Measurements from ENCODE around the gene CDK5.

GRCh38 chr7:151019130-151019447 is 38.6 kb downstream of the CDK5 start:
- TF ChIP-seq FOXM1 (IDR thresholded peaks at IDR 0.05; ENCODE audit: low read depth, low read length) (no peak), RAD21 (IDR thresholded peaks at IDR 0.05; ENCODE audit: insufficient read depth, low read depth, low read length) (no peak), POLR2A (IDR thresholded peaks at IDR 0.05; ENCODE audit: low read depth, low read length) (no peak), PBX3 (IDR thresholded peaks at IDR 0.05; ENCODE audit: insufficient replicate concordance, low read depth, low read length) (no peak), SIN3A (IDR thresholded peaks at IDR 0.05; ENCODE audit: low read depth, low read length) (no peak), CTCF (IDR thresholded peaks at IDR 0.05 in 2 of 3, conservative IDR thresholded peaks at IDR 0.05 in 1 of 3; ENCODE audit: control insufficient read depth in 2 of 3, extremely low read depth in 1 of 3, insufficient read depth in 1 of 3, low read depth in 3 of 3, low read length in 3 of 3) (no peak), EZH2 (IDR thresholded peaks at IDR 0.05; ENCODE audit: borderline replicate concordance, control insufficient read depth, low read depth, low read length) (no peak), EP300 (IDR thresholded peaks at IDR 0.05; ENCODE audit: borderline replicate concordance in 1 of 2, control insufficient read depth in 1 of 2, low read depth in 2 of 2, low read length in 2 of 2) (no peak), SMAD5 (IDR thresholded peaks at IDR 0.05; ENCODE audit: low read depth) (no peak)
